SJCRH30 (cell line): Measurements from ENCODE around the gene RUNX3. TPM values are rescaled to one million over a fixed set of nuclear protein-coding genes. Genes with fewer than 3 reads are reported as not detected.

Source experiments
- DNase-seq, 2 experiments: peaks; one replicate each; pipeline ENCODE4 v3.0.0-alpha.2; 2015 to 2020
- H3K27ac ChIP-seq: fragments of 250-450 bp; sonication (Bioruptor Pico); 2 replicates; pipeline ENCODE4 v1.5.1; 2020; ENCODE audit warnings: mild to moderate bottlenecking, moderate library complexity
- H3K27me3 ChIP-seq: fragments of 250-450 bp; sonication (Bioruptor Pico); 2 replicates; pipeline ENCODE4 v1.5.1; 2020; ENCODE audit warnings: mild to moderate bottlenecking, moderate library complexity
- H3K36me3 ChIP-seq: fragments of 250-450 bp; sonication (Bioruptor Pico); 2 replicates; pipeline ENCODE4 v1.5.1; 2020; ENCODE audit warnings: mild to moderate bottlenecking, moderate library complexity
- H3K4me1 ChIP-seq: fragments of 250-450 bp; sonication (Bioruptor Pico); 2 replicates; pipeline ENCODE4 v1.5.1; 2020; ENCODE audit warnings: mild to moderate bottlenecking, moderate library complexity
- H3K4me3 ChIP-seq: fragments of 250-450 bp; sonication (Bioruptor Pico); 2 replicates; pipeline ENCODE4 v1.5.1; 2020; ENCODE audit warnings: mild to moderate bottlenecking, moderate library complexity
- H3K9me3 ChIP-seq: fragments of 250-450 bp; sonication (Bioruptor Pico); replicated peaks from 2 replicates; pipeline ENCODE4 v1.5.1; 2020; ENCODE audit warnings: mild to moderate bottlenecking, moderate library complexity
- total RNA-seq: library from RNA; depleted of rRNA; stranded (reverse); fragments of >200 nt; shearing (Covaris generic); gene quantifications from 2 replicates; pipeline ENCODE4 v1.2.3, GENCODE V29; 2014

The RUNX3 gene
- total RNA-seq, 1 experiment from 2014 or later: 0.02 TPM

GRCh38 chr1:24871306-24871901 is 58.7 kb downstream of the RUNX3 start:
- H3K27me3 ChIP-seq: peaks cover 46% of the 10 kb centered on the region
- no peaks in the 10 kb centered on the region for H3K9me3 ChIP-seq
- no peak overlapping the region for H3K27ac ChIP-seq
- no peaks in the 10 kb centered on the region for H3K4me1 ChIP-seq
- H3K36me3 ChIP-seq: no peaks in the 10 kb centered on the region
- no peak overlapping the region for H3K4me3 ChIP-seq
- no peak for DNase-seq

- peaks cover 48% of the 10 kb centered on the region for H3K27me3 ChIP-seq
- H3K4me1 ChIP-seq: no peaks in the 10 kb centered on the region
- no peak for DNase-seq
- no peak overlapping the region for H3K27ac ChIP-seq
- no peaks in the 10 kb centered on the region for H3K36me3 ChIP-seq
- no peak overlapping the region for H3K4me3 ChIP-seq
- H3K9me3 ChIP-seq: no peaks in the 10 kb centered on the region
These were observed 59.4 kb downstream of the RUNX3 start for GRCh38 chr1:24870551-24871195.

GRCh38 chr1:24868016-24868875 is 61.8 kb downstream of the RUNX3 start:
- Histone ChIP-seq H3K4me1 (0 out of 2 replicates have a peak, but pooled peaks cover 6% of the 10 kb centered on the region), H3K27ac (no peak overlapping the region), H3K27me3 (peaks cover 49% of the 10 kb centered on the region), H3K9me3 (no peaks in the 10 kb centered on the region), H3K36me3 (no peaks in the 10 kb centered on the region), H3K4me3 (no peak overlapping the region)
- DNase-seq: no peak

GRCh38 chr1:24867084-24867870 is 62.8 kb downstream of the RUNX3 start:
- Histone ChIP-seq H3K27me3 (peaks cover 49% of the 10 kb centered on the region), H3K36me3 (no peaks in the 10 kb centered on the region), H3K4me1 (0 out of 2 replicates have a peak, but pooled peaks cover 6% of the 10 kb centered on the region), H3K4me3 (no peak overlapping the region), H3K9me3 (no peaks in the 10 kb centered on the region), H3K27ac (no peak overlapping the region)
- no peak for DNase-seq

GRCh38 chr1:24866211-24867083 is 63.6 kb downstream of the RUNX3 start:
- Histone ChIP-seq H3K9me3 (no peaks in the 10 kb centered on the region), H3K36me3 (no peaks in the 10 kb centered on the region), H3K4me3 (no peak overlapping the region), H3K27ac (no peak overlapping the region), H3K27me3 (peaks cover 52% of the 10 kb centered on the region), H3K4me1 (0 out of 2 replicates have a peak, but pooled peaks cover 6% of the 10 kb centered on the region)
- DNase-seq: no peak

GRCh38 chr1:24865587-24865986 is 64.5 kb downstream of the RUNX3 start:
- Histone ChIP-seq H3K4me1 (0 out of 2 replicates have a peak, but pooled peaks cover 6% of the 10 kb centered on the region), H3K36me3 (no peaks in the 10 kb centered on the region), H3K27ac (no peak overlapping the region), H3K27me3 (peaks cover 46% of the 10 kb centered on the region), H3K4me3 (no peak overlapping the region), H3K9me3 (no peaks in the 10 kb centered on the region)
- DNase-seq: no peak

- peak in 1 of 2 experiments; percentile 22 for DNase-seq
- Histone ChIP-seq H3K36me3 (no peaks in the 10 kb centered on the region), H3K4me1 (0 out of 2 replicates have a peak, but pooled peaks cover 6% of the 10 kb centered on the region), H3K4me3 (no peak overlapping the region), H3K27ac (no peak overlapping the region), H3K9me3 (no peaks in the 10 kb centered on the region), H3K27me3 (peaks cover 43% of the 10 kb centered on the region)
These were observed 64.9 kb downstream of the RUNX3 start for GRCh38 chr1:24865168-24865567.

GRCh38 chr1:24864370-24864777 is 65.7 kb downstream of the RUNX3 start:
- Histone ChIP-seq H3K4me1 (0 out of 2 replicates have a peak, but pooled peaks cover 6% of the 10 kb centered on the region), H3K27ac (no peak overlapping the region), H3K27me3 (peaks cover 37% of the 10 kb centered on the region), H3K4me3 (no peak overlapping the region), H3K36me3 (no peaks in the 10 kb centered on the region), H3K9me3 (no peaks in the 10 kb centered on the region)
- DNase-seq: no peak

- H3K4me1 ChIP-seq: 0 out of 2 replicates have a peak, but pooled peaks cover 6% of the 10 kb centered on the region
- H3K27ac ChIP-seq: no peak overlapping the region
- DNase-seq: no peak
- H3K4me3 ChIP-seq: no peak overlapping the region
- no peaks in the 10 kb centered on the region for H3K36me3 ChIP-seq
- H3K27me3 ChIP-seq: peaks cover 27% of the 10 kb centered on the region
- H3K9me3 ChIP-seq: no peaks in the 10 kb centered on the region
These were observed 67.1 kb downstream of the RUNX3 start for GRCh38 chr1:24862775-24863483.

GRCh38 chr1:24861821-24862727 is 68.0 kb downstream of the RUNX3 start:
- no peak overlapping the region for H3K27ac ChIP-seq
- H3K27me3 ChIP-seq: peaks cover 19% of the 10 kb centered on the region
- no peaks in the 10 kb centered on the region for H3K36me3 ChIP-seq
- 0 out of 2 replicates have a peak, but pooled peaks cover 6% of the 10 kb centered on the region for H3K4me1 ChIP-seq
- peak in 1 of 2 experiments; percentile 39 for DNase-seq
- no peaks in the 10 kb centered on the region for H3K9me3 ChIP-seq
- H3K4me3 ChIP-seq: no peak overlapping the region

- Histone ChIP-seq H3K9me3 (no peaks in the 10 kb centered on the region), H3K4me3 (no peak overlapping the region), H3K27ac (no peak overlapping the region), H3K4me1 (0 out of 2 replicates have a peak, but pooled peaks cover 6% of the 10 kb centered on the region), H3K27me3 (peaks cover 17% of the 10 kb centered on the region), H3K36me3 (no peaks in the 10 kb centered on the region)
- no peak for DNase-seq
These were observed 69.2 kb downstream of the RUNX3 start for GRCh38 chr1:24860841-24861240.
